ENCODE measurements around the gene IPO13. TPM values are rescaled to one million over a fixed set of nuclear protein-coding genes. Genes with fewer than 3 reads are reported as not detected.

Gene IPO13
- total RNA-seq, 4 donors from 2014 or later = 81.9 to 171 (median 105) TPM

GRCh38 chr1:43978551-43979260, 32.0 kb downstream of the IPO13 start, which contains the start of gene B4GALT2:
Gene B4GALT2 (plus strand): TSS chr1:43979210. CDS start chr1:43981161, 1,951 bp downstream.
- intact Hi-C loops (cut with DNase I; ENCODE audit: low total_unique reads) (loop anchor here (10.0 kb wide), 1 partner anchor 376 kb away; the partner anchor contains the start of gene ERI3), in situ Hi-C loops (cut with MboI; ENCODE audit: low sequenced_read_pairs in 4 of 4) (no loop called here)
- no peaks in the 10 kb centered on the region for H3K9me3 ChIP-seq
- peak within 1 kb of the TSS; percentile 63 to 92 (median 68) for H3K4me3 ChIP-seq
- TF ChIP-seq CTCF (IDR thresholded peaks at IDR 0.05 in 4 of 5, conservative IDR thresholded peaks at IDR 0.05 in 1 of 5) = no peak
- peak in 1 of 2 donors; percentile 7 for TF ChIP-seq POLR2A (IDR thresholded peaks at IDR 0.05)
- ATAC-seq (peak; percentile 7 to 21), DNase-seq (no peak)
- H3K27ac ChIP-seq = peak within 1 kb of the TSS; percentile 64 to 79 (median 72)
- H3K4me1 ChIP-seq = peaks cover 30 to 42% of the 10 kb centered on the region in 2 donors
- H3K27me3 ChIP-seq = no peaks in the 10 kb centered on the region
- peaks cover 0 to 20% of the 10 kb centered on the region in 2 donors for H3K36me3 ChIP-seq

DNA sequence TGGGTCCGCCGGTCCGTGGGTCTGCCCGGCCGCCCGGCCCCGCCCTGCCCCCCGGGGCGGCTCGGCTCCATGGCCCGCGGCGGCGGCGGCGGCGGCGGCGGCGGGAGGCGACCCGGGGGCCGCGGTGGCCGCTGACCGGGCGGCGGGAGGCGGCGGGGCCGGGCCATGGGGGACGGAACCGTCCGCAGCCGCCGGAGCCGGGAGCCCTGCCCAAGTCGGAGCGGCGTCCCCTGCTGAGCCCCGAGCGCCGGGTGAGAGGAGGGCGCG, 32.4 kb downstream of the IPO13 start:
- Histone ChIP-seq H3K27me3 (no peaks in the 10 kb centered on the region), H3K9me3 (no peaks in the 10 kb centered on the region), H3K27ac (peak overlapping the region; percentile 60 to 70 (median 64)), H3K36me3 (peaks cover 0 to 23% of the 10 kb centered on the region in 2 donors), H3K4me3 (peak overlapping the region; percentile 63 to 92 (median 68)), H3K4me1 (peaks cover 25 to 38% of the 10 kb centered on the region in 2 donors)
- intact Hi-C loops (cut with DNase I; ENCODE audit: low total_unique reads) = loop anchor here (10.0 kb wide), 1 partner anchor 376 kb away; the partner anchor contains the start of gene ERI3
- in situ Hi-C loops (cut with MboI; ENCODE audit: low sequenced_read_pairs in 4 of 4) = no loop called here
- DNase-seq (no peak), ATAC-seq (no peak)
- TF ChIP-seq CTCF (IDR thresholded peaks at IDR 0.05 in 4 of 5, conservative IDR thresholded peaks at IDR 0.05 in 1 of 5) = no peak
- no peak for TF ChIP-seq POLR2A (IDR thresholded peaks at IDR 0.05)

DNA sequence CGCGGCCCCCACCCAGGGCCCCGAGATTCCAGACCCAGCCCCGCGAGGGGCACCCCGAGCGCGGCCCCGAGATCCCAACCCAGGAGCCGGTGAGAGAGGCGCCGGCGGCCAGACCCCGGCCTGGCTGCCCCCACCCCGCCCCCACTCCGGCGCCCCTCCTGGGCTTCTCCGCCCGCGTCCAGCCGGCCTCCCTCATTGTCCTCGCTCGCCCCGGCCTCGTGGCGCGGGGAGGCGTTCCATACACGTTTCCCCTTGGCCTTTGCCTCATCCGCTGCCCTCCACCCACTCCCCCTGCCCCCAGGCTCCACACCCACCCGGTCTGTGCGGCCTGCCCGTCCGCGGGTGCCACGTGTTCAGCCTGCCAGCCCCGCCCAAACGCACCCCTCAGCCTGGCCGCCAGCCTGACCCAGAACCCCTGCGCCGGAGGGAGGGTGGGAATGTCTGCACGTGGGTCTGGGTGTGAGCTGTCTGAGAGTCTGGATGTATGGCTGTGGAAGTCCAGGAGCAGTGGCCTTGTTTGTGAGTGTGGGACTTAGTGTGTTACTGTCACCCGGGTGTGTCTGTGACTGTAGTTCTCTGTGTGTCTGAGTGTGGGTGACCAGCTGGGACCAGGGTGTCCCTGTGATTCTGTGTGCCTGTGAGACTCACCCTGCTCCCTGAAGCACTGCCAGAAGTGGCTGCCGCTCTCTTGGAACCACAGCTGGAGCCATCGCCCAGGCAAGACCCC, 32.9 kb downstream of the IPO13 start:
- Histone ChIP-seq H3K9me3 (no peaks in the 10 kb centered on the region), H3K27me3 (no peaks in the 10 kb centered on the region), H3K4me3 (peak overlapping the region; percentile 63 to 92 (median 68)), H3K27ac (peak overlapping the region; percentile 60 to 70 (median 64)), H3K36me3 (peaks cover 0 to 28% of the 10 kb centered on the region in 2 donors), H3K4me1 (peaks cover 25 to 36% of the 10 kb centered on the region in 2 donors)
- in situ Hi-C loops (cut with MboI; ENCODE audit: low sequenced_read_pairs in 4 of 4) (no loop called here), intact Hi-C loops (cut with DNase I; ENCODE audit: low total_unique reads) (loop anchor here (1.0 to 10.0 kb wide), 2 partner anchors 12 to 375 kb away; partner anchors contain the start of genes CCDC24 and ERI3)
- TF ChIP-seq CTCF (IDR thresholded peaks at IDR 0.05 in 4 of 5, conservative IDR thresholded peaks at IDR 0.05 in 1 of 5) (no peak), POLR2A (IDR thresholded peaks at IDR 0.05) (no peak)
- DNase-seq (peak in 1 of 2 donors; percentile 19), ATAC-seq (peak in 1 of 2 donors; percentile 21)

DNA sequence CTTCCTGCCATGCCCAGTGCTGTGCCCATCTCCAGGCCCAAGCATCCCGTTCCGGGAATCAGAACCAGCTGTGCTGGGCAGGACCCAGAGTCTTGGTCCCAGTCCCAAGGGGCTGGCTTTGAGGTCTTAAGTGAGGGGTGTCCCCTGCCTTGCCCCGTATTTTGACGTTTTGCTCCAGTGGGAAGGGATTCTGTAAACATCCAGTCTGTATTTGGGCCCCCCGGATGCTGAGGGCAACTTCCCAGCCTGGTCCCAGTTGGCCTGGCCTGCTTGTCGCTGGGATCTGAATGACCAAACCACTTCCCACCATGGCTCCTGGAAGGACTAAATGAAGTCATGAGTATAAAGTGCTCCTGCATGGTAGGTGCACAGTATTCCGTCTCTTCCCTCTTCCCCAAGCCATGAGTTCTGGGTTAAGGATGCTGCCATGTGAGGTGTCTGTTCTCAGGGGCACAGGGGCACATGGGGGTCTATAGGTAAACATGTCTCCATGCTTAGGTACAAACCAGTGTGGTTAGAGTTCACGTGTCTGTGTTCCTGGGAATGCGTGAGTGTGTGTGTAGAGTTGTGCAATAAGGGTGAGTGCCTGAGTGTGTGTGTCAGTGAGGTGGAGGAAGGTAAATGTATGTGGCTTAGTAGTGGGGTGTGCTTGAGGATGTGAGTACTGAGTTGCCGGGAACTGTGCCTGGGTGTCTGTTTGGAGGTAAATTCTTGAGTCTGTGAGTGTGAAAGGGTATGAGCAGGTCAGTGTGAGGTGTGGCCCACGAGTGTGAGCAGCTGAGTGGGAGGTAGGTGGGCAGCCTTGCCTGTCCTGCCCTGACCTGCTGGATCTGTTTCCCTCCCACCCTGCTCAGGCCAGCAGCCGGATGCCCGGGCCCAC, 33.7 kb downstream of the IPO13 start:
- Histone ChIP-seq H3K4me1 (peaks cover 23 to 32% of the 10 kb centered on the region in 2 donors), H3K9me3 (no peaks in the 10 kb centered on the region), H3K4me3 (peak overlapping the region; percentile 63 to 92 (median 68)), H3K27ac (peak overlapping the region in 3 of 4 donors; percentile 60 to 70 (median 64)), H3K27me3 (no peaks in the 10 kb centered on the region), H3K36me3 (peaks cover 0 to 32% of the 10 kb centered on the region in 2 donors)
- intact Hi-C loops (cut with DNase I; ENCODE audit: low total_unique reads) = loop anchor here (1.0 kb wide), 1 partner anchor 11 kb away; the partner anchor contains the start of gene CCDC24
- no peak for DNase-seq
- in situ Hi-C loops (cut with MboI; ENCODE audit: low sequenced_read_pairs in 4 of 4) = no loop called here
- no peak for ATAC-seq
- TF ChIP-seq CTCF (IDR thresholded peaks at IDR 0.05 in 4 of 5, conservative IDR thresholded peaks at IDR 0.05 in 1 of 5) = no peak
- TF ChIP-seq POLR2A (IDR thresholded peaks at IDR 0.05) = no peak

All from gastrocnemius medialis (tissue), 4 donors.